ENCODE data around the gene STYK1.

Gene STYK1

GRCh38 chr12:10690906-10691305 lies 17.1 kb upstream of the STYK1 start:
- Histone ChIP-seq H3K4me2 (no peak overlapping the region), H3K36me3 (ENCODE audit: insufficient read depth) (no peaks in the 10 kb centered on the region), H3K4me1 (ENCODE audit: low read depth, poor library complexity, severe bottlenecking) (no peaks in the 10 kb centered on the region), H3K4me3 (IDR thresholded peaks at IDR 0.05; ENCODE audit: insufficient read depth, low read depth, low read length) (no peak overlapping the region), H3K79me2 (ENCODE audit: insufficient read depth, low read depth) (no peaks in the 10 kb centered on the region), H2AFZ (ENCODE audit: low read depth) (no peak overlapping the region), H3K9ac (no peak overlapping the region), H3K27ac (no peak overlapping the region), H3K27me3 (ENCODE audit: insufficient read depth, low read depth) (no peaks in the 10 kb centered on the region), H4K20me1 (ENCODE audit: insufficient read depth) (no peaks in the 10 kb centered on the region)
- no peak for TF ChIP-seq CTCF (conservative IDR thresholded peaks at IDR 0.05; ENCODE audit: low read depth, low read length)

- no peak overlapping the region for H3K4me2 ChIP-seq
- H3K4me3 ChIP-seq (IDR thresholded peaks at IDR 0.05; ENCODE audit: insufficient read depth, low read depth, low read length), result no peak overlapping the region
- TF ChIP-seq CTCF (conservative IDR thresholded peaks at IDR 0.05; ENCODE audit: low read depth, low read length), result no peak
These were observed 15.3 kb upstream of the STYK1 start for GRCh38 chr12:10689146-10689545.

GRCh38 chr12:10688042-10688441 lies 14.2 kb upstream of the STYK1 start:
- Histone ChIP-seq H3K27ac (no peak overlapping the region), H3K36me3 (ENCODE audit: insufficient read depth) (no peaks in the 10 kb centered on the region), H3K4me2 (no peak overlapping the region), H2AFZ (ENCODE audit: low read depth) (no peak overlapping the region), H3K27me3 (ENCODE audit: insufficient read depth, low read depth) (no peaks in the 10 kb centered on the region), H3K79me2 (ENCODE audit: insufficient read depth, low read depth) (no peaks in the 10 kb centered on the region), H3K4me1 (ENCODE audit: low read depth, poor library complexity, severe bottlenecking) (no peaks in the 10 kb centered on the region), H3K9ac (no peak overlapping the region), H3K4me3 (IDR thresholded peaks at IDR 0.05; ENCODE audit: insufficient read depth, low read depth, low read length) (no peak overlapping the region), H4K20me1 (ENCODE audit: insufficient read depth) (no peaks in the 10 kb centered on the region)
- no peak for TF ChIP-seq CTCF (conservative IDR thresholded peaks at IDR 0.05; ENCODE audit: low read depth, low read length)

More at GRCh38 chr12:10689146-10689545, 15.3 kb upstream of the STYK1 start:
- no peak overlapping the region for H3K9ac ChIP-seq
- no peak overlapping the region for H2AFZ ChIP-seq (ENCODE audit: low read depth)
- H3K36me3 ChIP-seq (ENCODE audit: insufficient read depth), result no peaks in the 10 kb centered on the region
- H3K27me3 ChIP-seq (ENCODE audit: insufficient read depth, low read depth), result no peaks in the 10 kb centered on the region
- no peak overlapping the region for H3K27ac ChIP-seq
- no peaks in the 10 kb centered on the region for H4K20me1 ChIP-seq (ENCODE audit: insufficient read depth)
- no peaks in the 10 kb centered on the region for H3K4me1 ChIP-seq (ENCODE audit: low read depth, poor library complexity, severe bottlenecking)
- no peaks in the 10 kb centered on the region for H3K79me2 ChIP-seq (ENCODE audit: insufficient read depth, low read depth)

- H3K9ac ChIP-seq, result no peak overlapping the region
- H2AFZ ChIP-seq (ENCODE audit: low read depth), result no peak overlapping the region
- TF ChIP-seq CTCF (conservative IDR thresholded peaks at IDR 0.05; ENCODE audit: low read depth, low read length), result no peak
- no peak overlapping the region for H3K4me2 ChIP-seq
- no peaks in the 10 kb centered on the region for H3K36me3 ChIP-seq (ENCODE audit: insufficient read depth)
- H3K4me1 ChIP-seq (ENCODE audit: low read depth, poor library complexity, severe bottlenecking), result no peaks in the 10 kb centered on the region
- no peaks in the 10 kb centered on the region for H3K79me2 ChIP-seq (ENCODE audit: insufficient read depth, low read depth)
- H3K4me3 ChIP-seq (IDR thresholded peaks at IDR 0.05; ENCODE audit: insufficient read depth, low read depth, low read length), result no peak overlapping the region
- H4K20me1 ChIP-seq (ENCODE audit: insufficient read depth), result no peaks in the 10 kb centered on the region
- H3K27ac ChIP-seq, result no peak overlapping the region
- no peaks in the 10 kb centered on the region for H3K27me3 ChIP-seq (ENCODE audit: insufficient read depth, low read depth)
These were observed 1.5 kb downstream of the STYK1 start for GRCh38 chr12:10672231-10672868.

All from KMS-11 (cell line).